Hepatic stellate cell (primary cell): ENCODE data around the gene NPHP1.
"Not testable (repeated sequence)": the region's sequence is repeated elsewhere in the genome, so short reads cannot be mapped to it uniquely, and the experiment has no call there.

Experiments used
- DNase-seq: peaks from one replicate; pipeline ENCODE4 v3.0.0; 2011; ENCODE audit warnings: low spot score

The NPHP1 gene

DNA sequence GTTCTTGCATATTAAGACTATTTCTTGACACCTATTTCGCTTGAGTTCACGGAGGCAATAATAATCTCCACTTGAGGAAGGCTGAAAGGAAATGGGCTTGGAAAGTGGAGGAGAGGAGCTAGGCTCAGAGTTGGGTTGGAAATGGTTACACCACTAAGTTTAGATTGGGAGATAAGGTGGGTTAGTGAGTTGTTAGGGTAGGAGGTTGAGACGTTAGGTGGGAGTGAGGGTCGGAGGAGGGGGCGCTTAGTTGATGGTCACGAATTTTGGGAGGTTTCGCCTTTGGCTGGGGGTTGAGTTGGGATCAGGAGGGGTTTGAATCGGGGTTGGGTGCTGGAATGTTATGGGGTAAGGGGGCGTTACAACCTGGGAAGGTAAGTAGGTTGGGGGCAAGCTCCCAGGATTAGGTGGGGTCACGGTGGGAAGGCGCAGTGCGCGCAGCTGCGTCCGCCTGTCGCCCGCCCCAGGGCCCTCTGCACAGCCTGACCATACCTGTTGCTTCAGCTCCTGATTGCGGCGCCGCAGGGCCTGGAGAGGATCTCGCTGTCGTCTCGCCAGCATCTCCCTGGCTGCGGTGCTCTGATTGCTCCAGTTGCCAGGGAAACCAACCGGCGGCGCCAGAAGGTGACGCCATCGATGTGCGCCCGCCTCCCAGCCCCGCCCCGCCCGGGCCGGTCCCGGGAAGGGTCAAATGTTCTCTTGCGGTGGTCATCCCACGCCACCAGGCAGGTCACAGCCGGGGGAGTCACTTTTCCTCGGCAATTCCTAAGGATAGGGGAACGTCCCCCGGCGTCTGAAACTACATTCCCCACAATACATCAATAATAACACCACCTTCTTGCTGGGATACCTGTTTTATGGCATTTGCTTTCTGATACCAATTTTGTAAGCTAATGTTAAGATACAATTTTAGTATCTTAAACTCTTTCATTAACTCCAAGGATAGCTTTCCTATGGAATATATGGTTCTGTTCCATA, at the start of gene NPHP1:
Gene NPHP1 (minus strand): TSS at position 606 of the 978 bp plus-strand sequence. CDS start 45 bp downstream, at position 561.
- peak; percentile 92 for DNase-seq

DNA sequence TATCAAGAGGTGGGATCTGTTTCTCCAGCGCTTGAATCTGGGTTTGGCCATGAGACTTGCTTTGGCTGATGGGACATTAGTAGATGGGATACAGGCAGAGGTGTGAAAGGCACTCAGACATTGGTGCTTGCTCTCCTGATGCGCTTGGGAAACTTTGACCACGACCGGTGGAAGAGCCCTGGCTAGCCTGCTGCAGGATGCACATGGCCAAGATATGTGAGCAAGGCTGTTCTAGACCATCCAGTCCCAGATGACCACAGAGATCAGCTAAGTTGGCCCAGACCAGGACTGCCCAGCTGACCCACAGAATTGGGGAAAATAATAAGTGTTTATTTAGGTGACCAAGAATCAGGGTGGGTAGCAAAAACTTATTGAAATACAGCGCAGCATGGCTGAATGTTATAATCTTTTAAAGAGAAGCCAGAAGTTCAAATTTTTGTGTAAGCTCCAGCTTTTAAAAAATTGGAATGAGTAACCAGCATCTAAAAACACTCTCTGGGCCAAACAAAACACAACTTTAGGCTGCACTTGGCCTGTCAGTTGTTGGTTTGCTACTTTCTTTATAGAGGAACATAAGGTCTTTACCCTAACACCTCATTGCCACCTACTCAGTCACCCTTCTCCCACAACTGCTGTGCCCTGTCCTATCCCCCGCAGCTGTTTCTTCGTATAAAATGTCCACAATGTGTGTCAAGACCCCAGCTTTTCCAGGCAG, 43.4 kb upstream of the NPHP1 start:
- not testable (repeated sequence) for DNase-seq

- DNase-seq = not testable (repeated sequence)
Observed at GRCh38 chr2:110245488-110246435, 40.9 kb upstream of the NPHP1 start.

DNA sequence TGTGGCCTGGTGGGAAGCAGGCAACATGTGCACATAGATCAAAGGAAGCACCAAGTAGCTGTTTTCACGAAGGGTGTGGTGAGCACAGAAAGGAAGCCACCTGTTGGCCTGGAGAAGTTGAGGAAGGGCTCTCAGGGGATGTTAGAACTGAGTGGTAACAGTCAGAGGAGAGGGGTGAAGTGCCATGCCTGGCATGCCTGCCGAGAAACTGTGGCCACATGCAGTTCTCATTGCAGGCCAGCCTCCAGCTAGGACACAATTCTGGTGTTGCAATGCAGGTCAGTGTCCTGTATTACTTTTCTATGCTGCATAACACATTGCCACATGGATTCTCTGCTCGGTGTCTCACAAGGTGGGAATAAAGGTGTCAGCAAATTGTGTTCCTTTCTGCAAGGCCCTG, 38.5 kb upstream of the NPHP1 start:
- not testable (repeated sequence) for DNase-seq

DNA sequence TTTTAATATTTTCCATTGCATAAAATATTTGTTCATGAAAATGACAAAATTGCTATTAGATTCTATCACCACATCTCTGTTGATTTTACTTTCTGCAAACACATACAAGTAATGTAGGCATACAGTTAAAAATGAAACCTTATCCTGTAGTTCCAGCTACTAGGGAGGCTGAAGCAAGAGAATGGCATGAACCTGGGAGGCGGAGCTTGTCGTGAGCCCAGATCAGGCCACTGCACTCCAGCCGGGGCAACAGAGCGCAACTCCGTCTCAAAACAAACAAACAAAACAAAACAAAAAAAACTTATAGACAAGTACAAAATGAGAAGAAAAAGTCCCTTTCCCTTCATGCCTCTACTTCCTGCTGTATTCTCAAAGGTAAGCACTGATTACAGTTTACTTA, 29.7 kb upstream of the NPHP1 start:
- DNase-seq = not testable (repeated sequence)

DNA sequence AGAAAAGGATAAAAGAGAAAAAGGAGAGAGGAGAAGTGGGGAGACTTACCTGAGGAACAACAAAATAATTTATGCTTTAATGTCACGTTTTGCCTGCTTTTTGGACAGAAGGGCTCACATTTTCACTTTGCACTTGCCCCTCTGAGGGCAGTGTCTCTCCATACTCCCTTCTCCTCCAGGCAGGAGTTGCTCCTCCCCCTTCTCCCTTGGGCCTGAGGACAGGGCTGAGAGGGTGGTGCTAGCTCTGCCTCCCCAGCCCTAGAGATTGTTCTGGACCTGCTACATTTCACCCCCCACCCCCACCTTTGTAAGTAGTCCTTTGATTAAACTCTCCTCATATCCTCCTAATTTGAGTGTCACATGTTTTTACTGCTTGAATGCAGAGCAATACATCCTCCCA, 25.1 kb upstream of the NPHP1 start:
- not testable (repeated sequence) for DNase-seq

DNA sequence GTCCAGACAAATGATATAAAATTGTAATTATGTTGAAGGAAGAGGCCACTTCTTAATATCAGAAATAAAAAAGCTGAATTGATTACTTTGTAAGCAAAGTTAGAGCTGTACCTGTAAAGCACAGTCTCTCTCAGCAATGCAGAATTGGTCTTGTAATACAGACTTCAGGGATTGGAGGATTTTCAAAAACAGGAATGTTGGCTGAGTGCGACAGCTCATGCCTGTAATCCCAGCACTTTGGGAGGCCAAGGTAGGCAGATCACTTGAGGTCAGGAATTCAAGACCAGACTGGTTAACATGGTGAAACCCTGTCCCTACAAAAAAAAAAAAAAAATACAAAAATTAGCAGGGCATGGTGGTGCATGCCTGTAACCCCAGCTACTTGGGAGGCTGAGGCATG, 17.8 kb upstream of the NPHP1 start:
- DNase-seq = not testable (repeated sequence)

- no peak for DNase-seq
Observed at GRCh38 chr2:110221938-110222337, 17.1 kb upstream of the NPHP1 start.

- DNase-seq = no peak
Observed at GRCh38 chr2:110220190-110220564, 15.4 kb upstream of the NPHP1 start.

DNA sequence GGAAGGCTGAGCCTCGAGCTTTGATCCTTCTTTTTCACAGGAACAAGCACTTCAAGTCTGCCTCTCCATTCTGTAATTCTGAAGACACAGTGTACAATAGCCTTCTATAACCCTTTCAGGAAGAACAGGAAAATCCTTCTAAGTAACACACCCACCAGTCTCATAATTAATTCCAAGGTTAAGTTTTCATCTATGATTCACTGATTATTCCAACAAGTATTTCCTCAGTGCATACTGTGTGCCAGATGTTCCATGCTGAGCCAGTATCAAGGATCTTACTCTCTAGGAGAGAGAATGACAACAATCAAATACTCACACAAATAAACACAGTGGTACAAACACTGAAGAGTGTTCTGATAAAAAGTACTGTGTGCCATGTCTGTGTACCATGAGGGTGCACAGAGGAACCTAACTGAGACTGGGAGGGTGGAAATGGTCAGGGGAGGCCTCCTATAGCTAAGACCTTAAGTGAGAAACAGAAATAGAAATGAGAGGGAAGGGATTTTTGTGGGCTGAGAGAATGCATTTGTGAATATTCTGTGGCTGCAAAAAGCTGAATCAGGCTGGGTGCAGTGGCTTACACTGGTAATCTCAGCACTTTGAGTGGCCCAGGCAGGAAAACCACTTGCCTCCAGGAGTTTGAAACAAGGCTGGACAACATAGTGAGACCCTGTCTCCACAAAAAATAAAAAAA, 14.8 kb upstream of the NPHP1 start:
- no peak for DNase-seq

- not testable (repeated sequence) for DNase-seq
Observed at GRCh38 chr2:110218889-110219288, 14.1 kb upstream of the NPHP1 start.

DNA sequence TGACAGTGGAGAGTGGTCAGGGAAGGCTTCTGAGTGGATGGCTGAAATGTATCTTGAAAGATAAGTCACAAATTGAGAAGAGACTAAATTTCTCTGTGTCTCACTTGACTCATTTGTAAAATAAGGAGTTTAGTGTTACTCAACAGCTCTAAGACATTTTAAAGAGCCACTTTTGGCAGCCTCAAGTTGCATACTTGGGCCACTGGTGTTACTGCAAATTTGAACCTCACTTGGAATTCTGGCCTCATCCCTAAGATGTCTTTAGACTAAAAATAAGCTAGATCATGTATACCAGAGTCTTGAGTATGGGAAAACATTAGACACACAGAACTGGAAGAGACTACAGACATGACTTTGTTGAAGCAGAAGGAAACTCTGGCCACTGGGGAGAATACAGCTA, 12.0 kb upstream of the NPHP1 start:
- no peak for DNase-seq

- DNase-seq = no peak
Observed at GRCh38 chr2:110216199-110216598, 11.4 kb upstream of the NPHP1 start.

DNA sequence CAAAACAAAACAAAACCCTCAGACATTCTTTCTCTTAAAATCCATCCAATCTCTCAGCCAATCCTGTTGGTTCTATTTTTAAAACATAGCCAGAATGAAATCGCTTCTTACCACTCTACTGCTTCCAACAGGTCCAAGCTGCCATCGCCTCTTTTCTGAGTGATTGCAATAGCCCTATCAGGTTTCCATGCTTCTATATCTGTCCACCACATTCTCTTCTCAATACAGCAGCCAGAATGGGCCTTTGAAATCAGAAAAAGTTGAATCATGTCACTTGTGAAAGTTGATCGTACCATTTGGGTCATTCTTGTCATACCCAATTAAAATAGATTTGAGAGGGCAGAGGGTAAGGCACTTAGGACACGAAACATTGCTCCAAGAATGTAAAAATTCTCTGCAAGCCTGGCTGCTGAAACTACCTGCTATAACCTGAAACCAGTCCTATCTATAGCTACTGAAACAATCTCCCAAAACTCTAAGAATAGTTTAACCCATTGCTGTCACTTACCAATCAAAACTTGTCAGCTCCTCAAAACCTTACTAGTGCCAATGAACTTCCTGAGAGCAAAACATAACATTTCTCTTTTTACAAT, 10.8 kb upstream of the NPHP1 start:
- no peak for DNase-seq

GRCh38 chr2:110215091-110215490, 10.3 kb upstream of the NPHP1 start:
- DNase-seq = no peak

- not testable (repeated sequence) for DNase-seq
Observed at GRCh38 chr2:110213522-110213921, 8.7 kb upstream of the NPHP1 start.

- peak; percentile 79 for DNase-seq
Observed at GRCh38 chr2:110211938-110212858, 7.4 kb upstream of the NPHP1 start, which contains the start of gene MTLN. Gene MTLN (minus strand): TSS chr2:110212547. CDS start chr2:110212525, 22 bp downstream.

DNA sequence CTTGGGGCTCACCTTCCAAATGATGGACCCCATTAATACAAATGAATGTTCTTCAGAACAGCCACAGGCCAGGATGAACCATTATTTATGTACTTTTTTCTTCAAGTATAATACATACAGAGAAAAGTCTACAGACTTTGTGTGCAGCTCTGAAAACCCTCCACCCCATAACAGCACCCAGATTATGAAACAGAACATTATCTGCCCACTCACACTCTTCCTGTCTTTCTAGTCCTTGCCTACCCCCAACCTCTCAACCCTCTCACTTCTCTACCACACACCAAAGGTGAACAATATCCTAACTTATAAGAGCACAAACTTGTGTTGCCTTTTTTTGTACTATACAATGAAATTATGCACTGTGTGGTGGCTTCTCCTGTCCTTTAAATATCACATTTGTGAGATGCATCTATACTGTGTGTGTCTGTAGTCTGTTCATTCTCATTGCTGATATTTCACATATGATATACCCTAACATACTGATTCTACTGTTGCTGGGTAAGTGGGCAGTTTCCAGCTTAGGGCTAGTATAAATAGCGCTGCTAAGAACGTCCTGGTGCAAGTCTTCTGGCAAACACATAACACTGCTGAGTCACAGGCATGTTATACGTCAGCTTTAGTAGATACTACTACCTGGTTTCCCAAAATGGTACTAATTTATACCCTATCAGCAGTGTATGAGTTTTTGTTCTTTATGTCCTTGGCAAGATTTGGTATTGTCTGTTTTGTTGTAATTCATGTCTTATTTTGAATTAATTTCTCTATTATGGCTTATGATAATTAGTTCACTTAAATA, 1.0 kb upstream of the NPHP1 start:
- no peak for DNase-seq

DNA sequence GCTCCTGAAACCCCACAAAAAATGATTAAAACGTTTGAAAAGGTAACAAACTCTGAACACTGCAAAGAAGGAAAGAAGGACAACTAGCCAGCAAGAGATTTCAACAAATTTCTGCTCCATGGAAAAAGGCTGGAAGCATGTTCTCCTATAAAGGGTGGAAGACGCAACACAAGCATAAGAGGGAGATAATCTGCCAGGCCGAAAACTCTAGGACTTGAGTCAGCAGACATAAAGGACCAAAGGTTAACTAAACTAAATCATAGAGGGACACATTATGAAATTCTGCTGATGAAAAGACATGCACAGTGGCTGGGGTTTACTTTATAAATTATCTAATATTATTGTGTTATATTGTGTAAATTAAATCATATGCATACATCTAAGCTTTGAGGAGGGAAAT, 6.8 kb downstream of the NPHP1 start:
- DNase-seq = no peak
